OCI-LY3 (cell line): ENCODE results near the gene RAB11B.
"Not testable (repeated sequence)": the region's sequence is repeated elsewhere in the genome, so short reads cannot be mapped to it uniquely, and the experiment has no call there.

Experiments used
- H2AFZ ChIP-seq: fragments of 200-600, 300-600 bp; shearing (Covaris generic); 2 replicates; pipeline ENCODE4 v1.6.0; 2014; ENCODE audit warnings: antibody characterized with exemption, low read depth, low read length
- H3K27ac ChIP-seq: fragments of 200-600, 300-600 bp; sonication (generic); 2 replicates; pipeline ENCODE4 v1.5.1; 2014; ENCODE audit warnings: mild to moderate bottlenecking, low read length, moderate library complexity, mixed read lengths
- H3K27me3 ChIP-seq: fragments of 200-600, 300-600 bp; sonication (generic); 2 replicates; pipeline ENCODE4 v1.6.1; 2014; ENCODE audit warnings: low read depth, low read length, mixed read lengths
- H3K36me3 ChIP-seq: fragments of 200-600, 300-600 bp; sonication (generic); replicated peaks from 2 replicates; pipeline ENCODE3; 2014; ENCODE audit warnings: low read depth, low read length, mixed read lengths
- H3K4me1 ChIP-seq: fragments of 300-600, 200-600 bp; sonication (generic); 2 replicates; pipeline ENCODE4 v1.6.1; 2014; ENCODE audit warnings: low read length, mixed read lengths
- H3K4me2 ChIP-seq: fragments of 200-600, 300-600 bp; sonication (generic); 2 replicates; pipeline ENCODE4 v1.6.1; 2014; ENCODE audit warnings: low read length, mixed read lengths
- H3K4me3 ChIP-seq: fragments of 300-600, 200-600 bp; sonication (generic); 2 replicates; pipeline ENCODE4 v1.5.1; 2014; ENCODE audit warnings: antibody characterized with exemption, mild to moderate bottlenecking, low read length, moderate library complexity
- H3K79me2 ChIP-seq: fragments of 300-600, 200-600 bp; shearing (Covaris generic); 2 replicates; pipeline ENCODE4 v1.6.1; 2014; ENCODE audit warnings: mild to moderate bottlenecking, low read length, mixed read lengths
- H3K9ac ChIP-seq: fragments of 300-600, 200-600 bp; shearing (Covaris generic); 2 replicates; pipeline ENCODE4 v1.6.0; 2014; ENCODE audit warnings: mild to moderate bottlenecking, low read length, moderate library complexity
- H3K9me3 ChIP-seq: fragments of 200-600, 300-600 bp; shearing (Covaris generic); 2 replicates; pipeline ENCODE4 v1.6.1; 2014; ENCODE audit warnings: low read length, mixed read lengths; ENCODE audit not compliant: insufficient read depth
- H4K20me1 ChIP-seq: fragments of 200-600, 300-600 bp; sonication (generic); 2 replicates; pipeline ENCODE4 v1.6.1; 2016; ENCODE audit warnings: low read length, mixed read lengths; ENCODE audit not compliant: insufficient read depth
- EZH2phosphoT487 ChIP-seq: fragments of 200-600 bp; shearing (Covaris generic); IDR thresholded peaks from 2 replicates; pipeline ENCODE4 v1.6.1; 2018; ENCODE audit warnings: antibody characterized with exemption, mixed run types, low read depth
- TF ChIP-seq, protein P1 (sequence below): fragments of 200-600, 300-600 bp; sonication (generic); IDR thresholded peaks from 2 replicates; pipeline ENCODE4 v1.5.1; 2014; ENCODE audit warnings: antibody characterized with exemption, low read length, low read depth

The RAB11B gene

DNA sequence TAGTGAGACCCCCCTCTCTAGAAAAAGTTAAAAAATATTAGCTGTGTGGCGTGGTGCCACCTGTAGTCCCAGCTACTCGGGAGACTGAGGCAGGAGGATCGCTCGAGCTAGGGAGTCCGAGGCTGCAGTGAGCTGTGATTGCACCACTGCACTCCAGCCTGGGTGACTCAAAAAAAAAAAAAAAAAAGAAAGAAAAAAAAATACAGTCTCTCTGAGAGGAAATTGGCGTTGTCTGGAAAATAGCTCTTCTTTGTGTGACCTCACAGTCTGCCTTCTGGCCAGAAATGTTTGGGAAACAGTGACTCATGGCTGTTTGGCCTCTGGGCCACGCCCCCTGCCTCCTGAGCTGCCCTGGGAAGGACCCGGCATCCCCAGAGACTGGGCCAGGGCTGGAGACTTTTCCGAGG is 33.7 kb downstream of the RAB11B start:
- TF ChIP-seq, protein P1, sequence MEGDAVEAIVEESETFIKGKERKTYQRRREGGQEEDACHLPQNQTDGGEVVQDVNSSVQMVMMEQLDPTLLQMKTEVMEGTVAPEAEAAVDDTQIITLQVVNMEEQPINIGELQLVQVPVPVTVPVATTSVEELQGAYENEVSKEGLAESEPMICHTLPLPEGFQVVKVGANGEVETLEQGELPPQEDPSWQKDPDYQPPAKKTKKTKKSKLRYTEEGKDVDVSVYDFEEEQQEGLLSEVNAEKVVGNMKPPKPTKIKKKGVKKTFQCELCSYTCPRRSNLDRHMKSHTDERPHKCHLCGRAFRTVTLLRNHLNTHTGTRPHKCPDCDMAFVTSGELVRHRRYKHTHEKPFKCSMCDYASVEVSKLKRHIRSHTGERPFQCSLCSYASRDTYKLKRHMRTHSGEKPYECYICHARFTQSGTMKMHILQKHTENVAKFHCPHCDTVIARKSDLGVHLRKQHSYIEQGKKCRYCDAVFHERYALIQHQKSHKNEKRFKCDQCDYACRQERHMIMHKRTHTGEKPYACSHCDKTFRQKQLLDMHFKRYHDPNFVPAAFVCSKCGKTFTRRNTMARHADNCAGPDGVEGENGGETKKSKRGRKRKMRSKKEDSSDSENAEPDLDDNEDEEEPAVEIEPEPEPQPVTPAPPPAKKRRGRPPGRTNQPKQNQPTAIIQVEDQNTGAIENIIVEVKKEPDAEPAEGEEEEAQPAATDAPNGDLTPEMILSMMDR = no peak
- no peak for TF ChIP-seq EZH2phosphoT487
- H3K4me1 ChIP-seq = no peaks in the 10 kb centered on the region
- H3K79me2 ChIP-seq = no peaks in the 10 kb centered on the region
- no peak overlapping the region for H3K4me3 ChIP-seq
- H4K20me1 ChIP-seq = no peaks in the 10 kb centered on the region
- H3K9me3 ChIP-seq = no peaks in the 10 kb centered on the region
- H3K27me3 ChIP-seq = no peaks in the 10 kb centered on the region
- H3K36me3 ChIP-seq = no peaks in the 10 kb centered on the region
- H3K9ac ChIP-seq = no peak overlapping the region
- no peak overlapping the region for H3K27ac ChIP-seq
- no peak overlapping the region for H3K4me2 ChIP-seq
- H2AFZ ChIP-seq = no peak overlapping the region

GRCh38 chr19:8425331-8425730 is 35.2 kb downstream of the RAB11B start:
- not testable (repeated sequence) for H3K27ac ChIP-seq, H3K4me1 ChIP-seq, H3K36me3 ChIP-seq, H4K20me1 ChIP-seq, H2AFZ ChIP-seq, H3K4me3 ChIP-seq, H3K4me2 ChIP-seq, H3K9me3 ChIP-seq, H3K27me3 ChIP-seq, H3K79me2 ChIP-seq, H3K9ac ChIP-seq

GRCh38 chr19:8426283-8426682 is 36.1 kb downstream of the RAB11B start:
- no peaks in the 10 kb centered on the region for H3K9me3 ChIP-seq
- H2AFZ ChIP-seq = no peak overlapping the region
- no peaks in the 10 kb centered on the region for H3K79me2 ChIP-seq
- no peaks in the 10 kb centered on the region for H3K4me1 ChIP-seq
- no peak for TF ChIP-seq EZH2phosphoT487
- no peak overlapping the region for H3K9ac ChIP-seq
- H3K27me3 ChIP-seq = no peaks in the 10 kb centered on the region
- no peak overlapping the region for H3K4me3 ChIP-seq
- H3K4me2 ChIP-seq = no peak overlapping the region
- no peaks in the 10 kb centered on the region for H3K36me3 ChIP-seq
- H3K27ac ChIP-seq = no peak overlapping the region
- no peaks in the 10 kb centered on the region for H4K20me1 ChIP-seq

DNA sequence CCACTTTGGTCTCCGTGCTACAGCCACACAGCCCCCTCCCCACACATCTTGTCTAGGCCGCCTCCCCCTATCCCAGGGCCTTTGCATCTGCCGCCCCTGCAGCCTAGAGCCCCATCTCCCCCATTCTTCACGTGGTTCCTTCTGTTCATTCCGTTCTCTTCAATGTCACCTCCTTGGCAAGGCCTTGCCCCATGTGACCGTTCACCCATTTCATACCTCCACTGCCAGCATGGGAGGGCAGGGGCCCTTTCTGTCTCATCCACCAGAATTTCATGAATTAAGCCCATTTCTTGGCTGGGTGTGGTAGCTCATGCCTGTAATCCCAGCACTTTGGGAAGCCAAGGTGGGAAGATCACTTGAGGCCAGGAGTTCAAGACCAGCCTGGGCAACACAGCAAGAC is 38.9 kb downstream of the RAB11B start:
- Histone ChIP-seq H3K4me3 (no peak overlapping the region), H3K79me2 (no peaks in the 10 kb centered on the region), H3K9ac (no peak overlapping the region), H3K36me3 (no peaks in the 10 kb centered on the region), H3K9me3 (no peaks in the 10 kb centered on the region), H3K27ac (no peak overlapping the region), H2AFZ (no peak overlapping the region), H3K27me3 (no peaks in the 10 kb centered on the region), H3K4me1 (peaks cover 5% of the 10 kb centered on the region; the same call in 1 of the 2 replicates), H4K20me1 (no peaks in the 10 kb centered on the region), H3K4me2 (no peak overlapping the region)
- TF ChIP-seq, protein P1 = no peak
- no peak for TF ChIP-seq EZH2phosphoT487

GRCh38 chr19:8429826-8430225 is 39.7 kb downstream of the RAB11B start:
- no peak overlapping the region for H2AFZ ChIP-seq
- H3K27ac ChIP-seq = no peak overlapping the region
- TF ChIP-seq EZH2phosphoT487 = no peak
- TF ChIP-seq, protein P1 = no peak
- no peaks in the 10 kb centered on the region for H3K9me3 ChIP-seq
- no peak overlapping the region for H3K4me2 ChIP-seq
- no peak overlapping the region for H3K4me3 ChIP-seq
- no peaks in the 10 kb centered on the region for H3K79me2 ChIP-seq
- no peaks in the 10 kb centered on the region for H4K20me1 ChIP-seq
- no peaks in the 10 kb centered on the region for H3K36me3 ChIP-seq
- no peaks in the 10 kb centered on the region for H3K27me3 ChIP-seq
- no peak overlapping the region for H3K9ac ChIP-seq
- H3K4me1 ChIP-seq = peaks cover 5% of the 10 kb centered on the region; the same call in 1 of the 2 replicates
